Measurements from ENCODE around the gene GUF1.
A peak's percentile ranks its signal among the peaks of the same experiment; 100 is the strongest.
"Not testable (repeated sequence)": the region's sequence is repeated elsewhere in the genome, so short reads cannot be mapped to it uniquely, and the experiment has no call there.

Gene GUF1

DNA sequence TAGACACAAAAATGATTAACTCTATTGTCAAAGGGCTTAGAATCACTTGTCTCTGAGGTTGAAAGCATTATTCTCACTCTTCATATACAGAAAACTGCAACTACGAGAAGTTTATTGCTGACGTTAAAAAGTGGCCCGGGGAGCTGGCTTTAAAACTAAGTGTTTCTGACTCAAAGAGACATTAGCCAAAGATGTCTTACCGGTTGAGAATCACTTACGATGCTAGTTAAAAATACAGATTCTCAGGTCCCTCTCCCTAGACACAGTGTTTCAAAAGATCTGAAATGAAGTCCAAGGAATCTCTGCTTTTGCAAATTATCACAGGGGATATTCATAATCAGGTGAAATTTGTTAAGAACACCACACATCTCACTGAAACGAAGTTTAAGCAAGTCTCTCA, 46.9 kb downstream of the GUF1 start:
- TF ChIP-seq, protein P1, sequence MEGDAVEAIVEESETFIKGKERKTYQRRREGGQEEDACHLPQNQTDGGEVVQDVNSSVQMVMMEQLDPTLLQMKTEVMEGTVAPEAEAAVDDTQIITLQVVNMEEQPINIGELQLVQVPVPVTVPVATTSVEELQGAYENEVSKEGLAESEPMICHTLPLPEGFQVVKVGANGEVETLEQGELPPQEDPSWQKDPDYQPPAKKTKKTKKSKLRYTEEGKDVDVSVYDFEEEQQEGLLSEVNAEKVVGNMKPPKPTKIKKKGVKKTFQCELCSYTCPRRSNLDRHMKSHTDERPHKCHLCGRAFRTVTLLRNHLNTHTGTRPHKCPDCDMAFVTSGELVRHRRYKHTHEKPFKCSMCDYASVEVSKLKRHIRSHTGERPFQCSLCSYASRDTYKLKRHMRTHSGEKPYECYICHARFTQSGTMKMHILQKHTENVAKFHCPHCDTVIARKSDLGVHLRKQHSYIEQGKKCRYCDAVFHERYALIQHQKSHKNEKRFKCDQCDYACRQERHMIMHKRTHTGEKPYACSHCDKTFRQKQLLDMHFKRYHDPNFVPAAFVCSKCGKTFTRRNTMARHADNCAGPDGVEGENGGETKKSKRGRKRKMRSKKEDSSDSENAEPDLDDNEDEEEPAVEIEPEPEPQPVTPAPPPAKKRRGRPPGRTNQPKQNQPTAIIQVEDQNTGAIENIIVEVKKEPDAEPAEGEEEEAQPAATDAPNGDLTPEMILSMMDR (IDR thresholded peaks at IDR 0.05; ENCODE audit: low read length, missing control alignments): no peak
- peak overlapping the region; percentile 82 for H3K4me3 ChIP-seq (replicated peaks; ENCODE audit: low read depth, low read length)
- DNase-seq (ENCODE audit: low read depth): peak; percentile 4

DNA sequence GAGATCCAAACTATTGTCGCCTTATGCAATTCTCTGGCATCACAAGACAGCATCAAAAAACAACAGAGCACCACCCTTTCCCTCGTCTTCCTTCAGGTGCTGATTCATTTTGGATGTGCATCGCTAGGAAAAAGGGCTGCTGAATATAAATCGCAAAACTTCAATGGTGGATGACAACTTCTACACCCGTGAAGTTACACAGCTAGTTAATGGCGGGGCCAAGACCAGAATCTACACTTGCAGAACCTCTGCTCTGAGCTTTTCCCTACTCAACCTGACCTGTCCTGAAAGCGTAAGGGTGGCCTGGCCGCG, 47.5 kb downstream of the GUF1 start:
- peak overlapping the region; percentile 82 for H3K4me3 ChIP-seq (replicated peaks; ENCODE audit: low read depth, low read length)
- DNase-seq (ENCODE audit: low read depth): peak; percentile 41
- TF ChIP-seq, protein P1 (IDR thresholded peaks at IDR 0.05; ENCODE audit: low read length, missing control alignments): no peak

DNA sequence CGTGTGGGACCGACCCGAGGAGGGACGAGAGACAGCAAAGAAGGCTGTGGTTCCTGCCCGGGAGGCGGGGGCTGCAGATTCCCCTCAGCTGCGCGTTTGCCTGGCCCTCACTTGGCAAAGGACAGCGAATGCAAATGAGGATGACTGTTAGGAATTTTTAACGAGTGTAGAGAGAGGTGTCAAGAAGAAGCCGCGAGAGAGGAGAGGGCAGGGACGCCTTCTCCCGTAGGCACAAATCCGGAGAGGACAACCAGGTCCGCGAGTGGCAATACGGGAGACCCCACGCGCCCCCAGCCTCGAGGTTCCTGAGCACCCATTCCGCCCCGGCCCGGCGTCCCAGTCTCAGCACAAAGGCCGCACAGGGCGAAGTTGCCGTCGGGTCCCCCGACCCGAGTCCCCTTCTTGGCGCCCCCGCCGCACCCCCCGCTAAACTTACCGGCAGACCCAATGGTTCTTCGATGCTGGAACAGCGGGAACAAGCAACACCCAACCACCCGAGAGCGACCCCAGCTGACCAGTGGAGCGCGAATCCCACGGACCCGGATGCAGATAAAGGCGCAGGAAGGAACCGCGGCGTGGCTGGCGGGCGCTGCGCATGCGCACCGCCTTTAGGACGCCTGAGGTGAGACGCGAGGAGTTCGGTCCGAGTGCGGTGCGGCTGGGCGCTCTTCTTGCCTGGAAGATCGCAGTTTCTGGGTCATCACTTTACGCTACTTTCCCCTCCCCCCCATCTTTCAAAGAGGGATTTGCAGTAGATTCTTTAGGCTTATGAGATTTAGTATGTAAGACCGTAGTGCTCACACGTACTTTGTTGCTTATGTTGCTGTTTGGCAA, 48.0 kb downstream of the GUF1 start, which contains the start of gene GNPDA2:
Gene GNPDA2, minus strand, starts transcription at position 519 of the 834 bp plus-strand sequence. CDS start 4,349 bp downstream, outside the sequence.
- TF ChIP-seq, protein P1 (IDR thresholded peaks at IDR 0.05; ENCODE audit: low read length, missing control alignments): peak; percentile 9
- DNase-seq (ENCODE audit: low read depth): peak; percentile 93
- peak within 1 kb of the TSS; percentile 82 for H3K4me3 ChIP-seq (replicated peaks; ENCODE audit: low read depth, low read length)

DNA sequence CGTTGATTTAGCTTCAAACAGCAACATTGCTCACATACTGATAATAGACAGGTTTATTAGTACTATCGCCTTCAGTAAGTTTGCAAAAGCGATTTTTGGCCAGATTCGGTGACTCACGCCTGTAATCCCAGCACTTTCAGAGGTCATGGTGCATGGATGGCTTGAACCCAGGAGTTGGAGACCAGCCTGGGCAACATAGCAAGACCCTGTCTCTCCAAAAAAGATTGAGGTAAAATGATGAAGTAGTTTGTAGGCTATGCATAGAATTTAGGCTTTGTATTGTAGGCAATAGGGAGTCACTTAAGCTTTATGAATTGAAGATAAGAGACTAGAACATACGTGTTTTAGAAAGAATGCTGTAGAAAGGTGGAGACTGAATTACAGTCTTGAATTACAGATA, 49.3 kb downstream of the GUF1 start:
- TF ChIP-seq, protein P1 (IDR thresholded peaks at IDR 0.05; ENCODE audit: low read length, missing control alignments): no peak
- DNase-seq (ENCODE audit: low read depth): no peak
- H3K4me3 ChIP-seq (replicated peaks; ENCODE audit: low read depth, low read length): no peak overlapping the region

DNA sequence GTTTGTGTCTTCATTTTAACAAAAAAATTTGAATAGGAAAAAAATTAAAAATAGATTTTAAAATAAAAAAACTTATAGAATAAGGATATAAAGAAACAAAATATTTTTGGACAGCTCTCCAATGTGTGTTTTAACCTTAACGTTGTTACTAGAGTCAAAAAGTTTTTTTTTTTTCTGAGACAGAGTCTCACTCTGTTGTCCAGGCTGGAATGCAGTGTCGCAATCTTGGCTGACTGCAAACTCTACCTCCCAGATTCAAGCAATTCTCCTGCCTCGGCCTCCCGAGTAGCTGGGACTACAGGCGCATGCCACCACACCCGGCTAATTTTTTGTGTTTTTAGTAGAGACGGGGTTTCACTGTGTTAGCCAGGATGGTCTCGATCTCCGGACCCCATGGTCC, 50.5 kb downstream of the GUF1 start:
- not testable (repeated sequence) for DNase-seq (ENCODE audit: low read depth); H3K4me3 ChIP-seq (replicated peaks; ENCODE audit: low read depth, low read length)

DNA sequence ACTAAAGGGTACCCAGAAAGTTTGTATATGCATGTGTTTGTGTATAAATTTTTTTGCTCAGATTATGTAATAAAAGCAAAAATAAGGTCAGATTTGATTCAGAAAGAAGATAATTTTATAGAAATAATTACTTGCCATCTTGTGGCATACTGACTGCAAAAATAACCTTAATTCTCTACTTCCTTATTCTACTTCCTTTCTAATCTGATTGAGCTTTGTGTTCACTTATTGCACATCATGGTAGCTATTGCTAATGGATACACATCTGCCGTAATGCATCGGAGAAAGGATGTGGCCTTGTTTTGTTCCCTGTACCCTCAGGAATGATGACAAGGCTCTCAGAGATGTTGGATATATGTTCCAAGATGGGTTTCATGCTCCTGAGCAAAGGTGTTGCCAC, 58.7 kb downstream of the GUF1 start:
- no peak overlapping the region for H3K4me3 ChIP-seq (replicated peaks; ENCODE audit: low read depth, low read length)
- DNase-seq (ENCODE audit: low read depth): no peak
- TF ChIP-seq, protein P1 (IDR thresholded peaks at IDR 0.05; ENCODE audit: low read length, missing control alignments): no peak

DNA sequence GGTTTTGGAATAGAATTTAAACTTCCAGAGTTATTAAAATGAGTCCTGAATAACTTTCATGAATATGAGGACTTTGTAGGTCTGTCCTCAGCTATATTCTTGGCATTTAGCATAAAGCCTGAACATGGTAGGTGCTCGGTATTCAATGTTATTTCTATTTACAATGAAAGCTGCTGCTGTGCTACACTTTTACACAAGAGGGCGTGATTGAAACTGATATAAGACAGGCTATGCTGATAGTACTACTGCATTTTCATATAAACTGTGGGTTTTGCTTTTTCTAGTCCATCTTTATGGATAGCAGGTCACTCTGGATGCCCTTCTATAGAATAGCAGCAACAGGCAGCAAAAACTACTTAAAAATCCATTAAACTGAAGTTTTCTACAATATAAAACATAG, 60.4 kb downstream of the GUF1 start:
- DNase-seq (ENCODE audit: low read depth): no peak
- no peak overlapping the region for H3K4me3 ChIP-seq (replicated peaks; ENCODE audit: low read depth, low read length)
- TF ChIP-seq, protein P1 (IDR thresholded peaks at IDR 0.05; ENCODE audit: low read length, missing control alignments): no peak

Data from fibroblast of pulmonary artery (primary cell).